ENCODE results near the gene REELD1.
A peak's percentile ranks its signal among the peaks of the same experiment; 100 is the strongest.

Gene REELD1

GRCh38 chr4:146273204-146273901 is 59.0 kb downstream of the REELD1 start:
- Mint-ChIP-seq H3K27me3 (no peaks in the 10 kb centered on the region), H3K9me3 (no peaks in the 10 kb centered on the region), H3K27ac (no peak overlapping the region), H3K4me1 (peaks cover 4% of the 10 kb centered on the region), H3K4me3 (no peak overlapping the region)
- DNase-seq (no peak), ATAC-seq (peak; percentile 94)

- Mint-ChIP-seq H3K27me3 (no peaks in the 10 kb centered on the region), H3K4me3 (no peak overlapping the region), H3K27ac (no peak overlapping the region), H3K4me1 (peaks cover 4% of the 10 kb centered on the region), H3K9me3 (no peaks in the 10 kb centered on the region)
- DNase-seq (no peak), ATAC-seq (no peak)
Measured at GRCh38 chr4:146274774-146275173, 60.4 kb downstream of the REELD1 start.

GRCh38 chr4:146275370-146275769 is 61.0 kb downstream of the REELD1 start:
- ATAC-seq, result no peak
- H3K4me3 Mint-ChIP-seq, result no peak overlapping the region
- no peak for DNase-seq
- H3K4me1 Mint-ChIP-seq, result peaks cover 4% of the 10 kb centered on the region
- H3K27me3 Mint-ChIP-seq, result no peaks in the 10 kb centered on the region
- no peak overlapping the region for H3K27ac Mint-ChIP-seq
- H3K9me3 Mint-ChIP-seq, result no peaks in the 10 kb centered on the region

DNA sequence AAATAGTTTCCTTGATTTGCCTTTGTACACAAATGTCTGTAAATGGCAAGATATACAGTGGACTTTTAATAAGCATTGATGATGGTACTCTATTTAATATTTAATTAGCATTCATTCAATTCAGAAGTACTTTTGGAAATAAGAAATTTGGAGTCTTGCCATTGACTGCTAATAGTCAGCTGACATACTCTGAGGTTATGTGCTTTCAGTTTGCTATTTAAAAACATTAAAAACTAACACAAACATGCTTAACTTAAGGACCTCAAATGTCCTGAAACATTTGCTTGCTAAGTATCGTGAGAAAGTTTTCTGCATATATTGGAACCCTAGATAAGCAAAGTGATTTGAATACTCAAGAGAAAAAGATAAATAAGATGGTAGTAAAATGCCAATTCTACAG is 64.6 kb downstream of the REELD1 start:
- H3K9me3 Mint-ChIP-seq, result no peaks in the 10 kb centered on the region
- no peak overlapping the region for H3K27ac Mint-ChIP-seq
- no peak overlapping the region for H3K4me3 Mint-ChIP-seq
- no peaks in the 10 kb centered on the region for H3K27me3 Mint-ChIP-seq
- H3K4me1 Mint-ChIP-seq, result no peaks in the 10 kb centered on the region
- no peak for ATAC-seq
- no peak for DNase-seq
